HEK293 (cell line): ENCODE data around the gene HPGD.

ENCODE experiments used
- CTCF ChIA-PET: fragments of 350-600 bp; formaldehyde crosslinking; extraction: SDS; loops from one replicate; lab custom pipeline; 2021; ENCODE audit warnings: antibody characterized with exemption; lab: Yijun Ruan, JAX
- POLR2A ChIA-PET: fragments of 300-600 bp; formaldehyde crosslinking; extraction: SDS; loops from one replicate; lab custom pipeline; 2020; ENCODE audit warnings: antibody characterized with exemption, inconsistent platforms; lab: Yijun Ruan, JAX
- H3K27ac ChIP-seq: fragments of 200-500 bp; sonication (Bioruptor generic); 2 replicates; pipeline ENCODE4 v1.5.1; 2014; ENCODE audit warnings: low read depth, low read length, control low read depth, inconsistent platforms; ENCODE audit errors: extremely low read depth
- H3K36me3 ChIP-seq, 2 experiments: fragments of 200-500 bp in 1 of 2; sonication (Bioruptor generic) in 1 of 2; 1 replicate in 1 of 2; 2 replicates in 1 of 2; pipeline ENCODE4 v1.5.1; 2014 to 2017; ENCODE audit warnings: inconsistent platforms in 2 of 2, low read length in 2 of 2; ENCODE audit not compliant: control insufficient read depth in 2 of 2, insufficient read depth in 1 of 2
- H3K4me1 ChIP-seq: fragments of 200-500 bp; sonication (Bioruptor generic); 2 replicates; pipeline ENCODE4 v1.5.1; 2014; ENCODE audit warnings: mild to moderate bottlenecking, low read length, inconsistent platforms; ENCODE audit not compliant: control insufficient read depth, insufficient read depth
- H3K4me3 ChIP-seq: 2 replicates; pipeline ENCODE4 v1.5.1; 2011; ENCODE audit warnings: low read depth, mild to moderate bottlenecking, control low read depth, low read length, moderate library complexity
- H3K9me3 ChIP-seq: fragments of 200-500 bp; sonication (Bioruptor generic); 2 replicates; pipeline ENCODE4 v1.5.1; 2014; ENCODE audit warnings: low read depth, low read length, inconsistent platforms; ENCODE audit not compliant: control insufficient read depth, insufficient read depth
- KLF1 ChIP-seq: fragments of 450-650 bp; formaldehyde crosslinking; IDR thresholded peaks from 2 replicates; pipeline ENCODE4 v1.5.1; 2016; ENCODE audit warnings: missing biosample characterization, missing genetic modification characterization
- KLF7 ChIP-seq: fragments of 450-650 bp; formaldehyde crosslinking; IDR thresholded peaks from 2 replicates; pipeline ENCODE4 v1.5.1; 2016; ENCODE audit warnings: missing biosample characterization, missing genetic modification characterization, borderline replicate concordance
- MYNN ChIP-seq: fragments of 450-650 bp; formaldehyde crosslinking; IDR thresholded peaks from 2 replicates; pipeline ENCODE4 v1.5.1; 2016; ENCODE audit warnings: missing biosample characterization, missing genetic modification characterization, borderline replicate concordance
- MZF1 ChIP-seq: fragments of 450-650 bp; formaldehyde crosslinking; IDR thresholded peaks from 2 replicates; pipeline ENCODE4 v1.5.1; 2017; ENCODE audit warnings: missing biosample characterization, missing genetic modification characterization, borderline replicate concordance
- TRIM28 ChIP-seq: IDR thresholded peaks from 2 replicates; pipeline ENCODE4 v1.6.1; 2011; ENCODE audit warnings: low read length, control low read depth, borderline replicate concordance
- ZBTB20 ChIP-seq: fragments of 450-650 bp; formaldehyde crosslinking; IDR thresholded peaks from 2 replicates; pipeline ENCODE4 v1.5.1; 2016; ENCODE audit warnings: missing biosample characterization, missing genetic modification characterization
- ZBTB21 ChIP-seq: fragments of 450-650 bp; formaldehyde crosslinking; IDR thresholded peaks from 2 replicates; pipeline ENCODE4 v1.5.1; 2017; ENCODE audit warnings: missing biosample characterization, missing genetic modification characterization
- ZFP37 ChIP-seq: fragments of 450-650 bp; formaldehyde crosslinking; IDR thresholded peaks from 2 replicates; pipeline ENCODE4 v1.5.1; 2016; ENCODE audit warnings: missing biosample characterization, missing genetic modification characterization
- ZNF146 ChIP-seq: fragments of 450-650 bp; formaldehyde crosslinking; IDR thresholded peaks from 2 replicates; pipeline ENCODE4 v1.5.1; 2016; ENCODE audit warnings: missing biosample characterization, missing genetic modification characterization
- ZNF335 ChIP-seq: fragments of 450-650 bp; formaldehyde crosslinking; conservative IDR thresholded peaks from 2 replicates; pipeline ENCODE4 v1.5.1; 2016; ENCODE audit warnings: missing biosample characterization, missing genetic modification characterization
- ZNF404 ChIP-seq: fragments of 450-650 bp; formaldehyde crosslinking; IDR thresholded peaks from 2 replicates; pipeline ENCODE4 v1.5.1; 2017; ENCODE audit warnings: missing biosample characterization, missing genetic modification characterization
- ZNF501 ChIP-seq: fragments of 450-650 bp; formaldehyde crosslinking; IDR thresholded peaks from 2 replicates; pipeline ENCODE4 v1.5.1; 2016; ENCODE audit warnings: missing biosample characterization, missing genetic modification characterization
- ZNF529 ChIP-seq: fragments of 450-650 bp; formaldehyde crosslinking; IDR thresholded peaks from 2 replicates; pipeline ENCODE4 v1.5.1; 2017; ENCODE audit warnings: missing genetic modification characterization, missing biosample characterization; ENCODE audit not compliant: insufficient replicate concordance
- ZNF558 ChIP-seq: fragments of 450-650 bp; formaldehyde crosslinking; IDR thresholded peaks from 2 replicates; pipeline ENCODE4 v1.5.1; 2016; ENCODE audit warnings: missing biosample characterization, missing genetic modification characterization
- ZNF560 ChIP-seq: fragments of 450-650 bp; formaldehyde crosslinking; IDR thresholded peaks from 2 replicates; pipeline ENCODE4 v1.5.1; 2017; ENCODE audit warnings: missing biosample characterization, missing genetic modification characterization, borderline replicate concordance
- ZNF596 ChIP-seq: fragments of 450-650 bp; IDR thresholded peaks from 2 replicates; pipeline ENCODE4 v1.5.0; 2018; ENCODE audit warnings: missing biosample characterization, mild to moderate bottlenecking, missing genetic modification characterization, moderate library complexity
- ZNF621 ChIP-seq: fragments of 450-650 bp; formaldehyde crosslinking; IDR thresholded peaks from 2 replicates; pipeline ENCODE4 v1.5.1; 2017; ENCODE audit warnings: missing biosample characterization, missing genetic modification characterization
- ZNF747 ChIP-seq: fragments of 450-650 bp; formaldehyde crosslinking; IDR thresholded peaks from 2 replicates; pipeline ENCODE4 v1.5.1; 2016; ENCODE audit warnings: missing biosample characterization, missing genetic modification characterization
- ZSCAN16 ChIP-seq: fragments of 450-650 bp; formaldehyde crosslinking; IDR thresholded peaks from 2 replicates; pipeline ENCODE4 v1.5.1; 2016; ENCODE audit warnings: missing biosample characterization, missing genetic modification characterization

HPGD gene

GRCh38 chr4:174540175-174540574 is 17.9 kb upstream of the HPGD start:
- Histone ChIP-seq H3K36me3 (no peaks in the 10 kb centered on the region), H3K9me3 (no peaks in the 10 kb centered on the region)
- POLR2A ChIA-PET = no interaction called here
- CTCF ChIA-PET = no interaction called here
- TF ChIP-seq ZNF596 (tag by site-specific recombination) = no peak
- no peak for TF ChIP-seq ZNF560 (tag by site-specific recombination)
- no peak for TF ChIP-seq KLF7 (tag by site-specific recombination)
- no peak for TF ChIP-seq ZBTB21 (tag by site-specific recombination)
- TF ChIP-seq ZNF621 (tag by site-specific recombination) = no peak
- TF ChIP-seq ZNF146 = no peak
- no peak for TF ChIP-seq ZNF335 (tag by site-specific recombination)
- no peak for TF ChIP-seq ZSCAN16
- TF ChIP-seq MZF1 (tag by site-specific recombination) = no peak
- TF ChIP-seq ZFP37 (tag by site-specific recombination) = no peak
- TF ChIP-seq KLF1 (tag by site-specific recombination) = no peak
- TF ChIP-seq, all 188 proteins: peak for 0
- no peak overlapping the region for H3K27ac ChIP-seq
- H3K4me1 ChIP-seq = no peaks in the 10 kb centered on the region
- H3K4me3 ChIP-seq = no peak overlapping the region

- Histone ChIP-seq H3K4me1 (no peaks in the 10 kb centered on the region), H3K9me3 (no peaks in the 10 kb centered on the region), H3K27ac (no peak overlapping the region), H3K36me3 (no peaks in the 10 kb centered on the region), H3K4me3 (no peak overlapping the region)
- POLR2A ChIA-PET = no interaction called here
- TF ChIP-seq ZNF501 (no peak), ZNF558 (tag by site-specific recombination) (no peak), ZFP37 (tag by site-specific recombination) (no peak), TRIM28 (no peak), ZNF529 (tag by site-specific recombination) (no peak)
- CTCF ChIA-PET = no interaction called here
These were observed 17.3 kb upstream of the HPGD start for GRCh38 chr4:174539571-174539970.

DNA sequence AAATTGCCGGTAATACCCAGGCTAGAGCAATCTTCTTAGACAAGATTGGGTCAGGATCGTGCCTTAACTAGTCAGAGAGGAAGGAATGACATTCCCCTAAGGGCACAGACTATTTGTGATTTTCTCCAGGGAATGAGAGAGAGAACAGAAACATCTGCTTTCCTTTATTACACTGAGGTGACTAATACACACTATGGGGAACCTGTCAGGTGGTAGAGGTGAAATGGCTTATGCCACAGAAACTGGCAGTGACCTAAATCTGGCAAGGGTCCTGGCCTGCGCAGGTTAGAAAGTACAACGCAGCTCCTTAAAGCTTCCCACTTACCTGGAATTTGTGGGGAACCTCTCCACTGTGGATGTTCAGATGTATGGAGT is 16.6 kb upstream of the HPGD start:
- TF ChIP-seq MYNN (tag by site-specific recombination) = no peak
- TF ChIP-seq, all 188 proteins: peak for 0
- no peaks in the 10 kb centered on the region for H3K4me1 ChIP-seq
- H3K36me3 ChIP-seq = no peaks in the 10 kb centered on the region
- H3K4me3 ChIP-seq = no peak overlapping the region
- CTCF ChIA-PET = no interaction called here
- no peak overlapping the region for H3K27ac ChIP-seq
- POLR2A ChIA-PET = no interaction called here
- no peaks in the 10 kb centered on the region for H3K9me3 ChIP-seq

- no peak overlapping the region for H3K4me3 ChIP-seq
- H3K36me3 ChIP-seq = no peaks in the 10 kb centered on the region
- POLR2A ChIA-PET = no interaction called here
- CTCF ChIA-PET = no interaction called here
- no peak overlapping the region for H3K27ac ChIP-seq
- H3K4me1 ChIP-seq = no peaks in the 10 kb centered on the region
- H3K9me3 ChIP-seq = no peaks in the 10 kb centered on the region
- TF ChIP-seq ZNF747 (no peak), ZNF404 (tag by site-specific recombination) (no peak), ZBTB20 (no peak)
These were observed 16.0 kb upstream of the HPGD start for GRCh38 chr4:174538123-174538875.
